Cardiac muscle cell (in vitro differentiated cells and primary cell): Measurements from ENCODE around the gene ZNF280C. TPM values are rescaled to one million over a fixed set of nuclear protein-coding genes. Genes with fewer than 3 reads are reported as not detected.

ENCODE experiments used
- DNase-seq, 2 donors: peaks; one replicate each; pipeline versions ENCODE4 v3.0.0 to v3.0.0-alpha.2; 2010 to 2017; ENCODE audit warnings: low read depth in 1 of 2, low spot score in 1 of 2
- H3K27ac ChIP-seq: fragments of 200-600 bp; sonication (generic); 2 replicates; pipeline ENCODE4 v1.5.1; 2016
- H3K27me3 ChIP-seq: fragments of 200-600 bp; sonication (generic); 2 replicates; pipeline ENCODE4 v1.6.0; 2016; ENCODE audit warnings: control low read depth
- H3K36me3 ChIP-seq: fragments of 200-600 bp; sonication (generic); 2 replicates; pipeline ENCODE4 v1.5.1; 2016; ENCODE audit warnings: control low read depth
- H3K4me1 ChIP-seq: fragments of 200-600 bp; sonication (generic); 2 replicates; pipeline ENCODE4 v1.8.1; 2017; ENCODE audit warnings: low read depth, mild to moderate bottlenecking, mixed run types
- H3K4me3 ChIP-seq: fragments of 200-600 bp; sonication (generic); 2 replicates; pipeline ENCODE4 v1.5.1; 2016; ENCODE audit warnings: mild to moderate bottlenecking
- H3K9me3 ChIP-seq: fragments of 200-600 bp; sonication (generic); 2 replicates; pipeline ENCODE4 v1.5.1; 2017; ENCODE audit warnings: low read depth, mild to moderate bottlenecking, control low read depth
- CTCF ChIP-seq: IDR thresholded peaks from 2 replicates; pipeline ENCODE4 v1.5.1; 2012; ENCODE audit warnings: low read depth, mild to moderate bottlenecking, low read length
- polyA plus RNA-seq: library from polyadenylated mRNA; unstranded; fragments of >200 nt; fragmentation: Nextera tagmentation; extraction: Ambion mirVana; gene quantifications from 2 replicates; pipeline ENCODE4 v1.2.1, GENCODE V29; 2016
- total RNA-seq: library from RNA; depleted of rRNA; stranded (reverse); fragments of >200 nt; gene quantifications from 2 replicates; pipeline ENCODE4 v1.2.3, GENCODE V29; 2016

Gene ZNF280C
- total and polyA plus RNA-seq, 2 experiments from 2014 or later, result 3.1 to 6.8 TPM

- TF ChIP-seq CTCF, result no peak
- DNase-seq, result no peak
- Histone ChIP-seq H3K4me1 (peaks cover 8% of the 10 kb centered on the region), H3K36me3 (no peaks in the 10 kb centered on the region), H3K4me3 (peak overlapping the region; percentile 35), H3K9me3 (no peaks in the 10 kb centered on the region), H3K27me3 (no peaks in the 10 kb centered on the region), H3K27ac (no peak overlapping the region)
Observed at GRCh38 chrX:130172127-130172845, 96.4 kb downstream of the ZNF280C start.

GRCh38 chrX:130171446-130172126 is 97.1 kb downstream of the ZNF280C start, which contains the start of gene RAB33A:
Gene RAB33A (plus strand): TSS chrX:130171962. CDS start chrX:130172063, 101 bp downstream.
- Histone ChIP-seq H3K27ac (no peak within 1 kb of the TSS), H3K4me1 (peaks cover 8% of the 10 kb centered on the region), H3K4me3 (peak within 1 kb of the TSS; percentile 35), H3K36me3 (no peaks in the 10 kb centered on the region), H3K27me3 (no peaks in the 10 kb centered on the region), H3K9me3 (no peaks in the 10 kb centered on the region)
- TF ChIP-seq CTCF, result no peak
- DNase-seq, result peak; percentile 29

DNA sequence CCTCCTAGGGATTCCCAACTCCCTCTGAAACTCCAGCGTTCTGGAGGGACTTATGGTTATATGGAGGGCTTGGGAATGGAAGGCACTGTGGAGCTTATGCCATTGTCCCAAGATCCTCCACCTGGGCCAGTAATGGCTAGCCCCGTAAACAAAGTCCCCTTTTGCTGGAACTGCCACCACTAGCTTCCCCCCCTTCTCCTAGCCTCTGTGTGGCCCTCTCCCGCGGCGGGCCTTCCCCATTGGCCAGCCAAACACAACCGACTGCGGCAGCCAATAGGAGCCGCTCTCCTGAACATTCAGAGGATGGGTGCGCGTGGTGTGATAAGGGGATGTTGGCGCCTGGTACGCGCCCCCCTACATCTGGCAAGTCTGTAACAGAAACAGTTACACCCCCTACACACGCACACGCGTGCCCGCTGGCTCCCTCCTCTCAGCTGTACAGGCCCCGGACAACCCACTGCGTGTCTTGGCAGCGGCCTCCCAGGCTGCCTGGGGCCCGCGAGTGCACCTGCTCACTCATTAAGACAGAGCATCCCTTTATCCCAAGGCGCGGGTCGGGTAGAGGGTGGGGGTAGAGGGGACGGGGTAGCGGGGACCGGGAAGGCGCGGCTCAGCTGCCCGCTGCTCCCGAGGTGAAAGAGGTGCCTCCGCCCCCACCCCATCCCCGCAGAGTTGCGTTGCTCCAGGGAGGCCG is 97.8 kb downstream of the ZNF280C start:
- Histone ChIP-seq H3K4me3 (peak overlapping the region; percentile 35), H3K27ac (no peak overlapping the region), H3K4me1 (peaks cover 8% of the 10 kb centered on the region), H3K36me3 (no peaks in the 10 kb centered on the region), H3K9me3 (no peaks in the 10 kb centered on the region), H3K27me3 (no peaks in the 10 kb centered on the region)
- peak in 1 of 2 donors; percentile 49 for DNase-seq
- no peak for TF ChIP-seq CTCF

DNA sequence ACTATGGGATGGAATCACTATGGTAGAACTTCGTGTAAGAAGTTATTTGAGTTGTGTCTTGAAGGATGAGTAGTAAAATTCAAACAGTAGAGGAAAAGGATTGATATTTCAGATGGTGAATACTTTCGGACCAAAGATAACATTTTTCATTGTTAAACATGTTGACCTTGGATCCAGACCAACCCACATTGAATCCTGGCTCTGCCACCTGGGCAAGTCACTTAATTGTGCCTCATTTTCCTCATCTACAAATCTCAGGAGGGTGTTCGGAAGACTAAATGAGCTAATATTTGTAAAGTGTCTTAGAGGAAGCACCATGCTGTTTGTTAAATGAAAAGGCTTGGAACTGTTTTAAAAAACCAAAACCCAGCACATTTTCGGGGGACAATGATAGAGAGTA is 101.7 kb downstream of the ZNF280C start:
- Histone ChIP-seq H3K27me3 (no peaks in the 10 kb centered on the region), H3K27ac (no peak overlapping the region), H3K4me3 (peak overlapping the region; percentile 52), H3K4me1 (no peaks in the 10 kb centered on the region), H3K36me3 (no peaks in the 10 kb centered on the region), H3K9me3 (no peaks in the 10 kb centered on the region)
- no peak for DNase-seq
- no peak for TF ChIP-seq CTCF

DNA sequence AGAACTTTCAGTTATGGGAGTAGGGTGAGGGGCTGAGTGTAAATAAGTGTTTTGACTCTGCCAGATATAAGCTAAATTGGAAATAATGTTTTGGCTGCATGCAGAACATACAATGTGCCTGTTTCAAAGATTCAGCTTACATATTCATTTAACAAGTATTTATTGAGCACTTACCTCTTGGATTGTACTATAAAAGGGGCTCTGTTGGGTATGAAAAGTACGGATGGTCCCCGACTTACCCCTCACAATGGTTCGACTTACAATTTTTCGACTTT is 102.3 kb downstream of the ZNF280C start:
- no peak for TF ChIP-seq CTCF
- H3K27ac ChIP-seq, result peak overlapping the region; percentile 91
- H3K9me3 ChIP-seq, result no peaks in the 10 kb centered on the region

More for the DNA sequence above, 102.3 kb downstream of the ZNF280C start:
- no peaks in the 10 kb centered on the region for H3K36me3 ChIP-seq
- DNase-seq, result no peak
- H3K4me1 ChIP-seq, result no peaks in the 10 kb centered on the region
- peak overlapping the region; percentile 52 for H3K4me3 ChIP-seq
- no peaks in the 10 kb centered on the region for H3K27me3 ChIP-seq
